OCI-LY1 (cell line): Measurements from ENCODE around the gene DOCK2.

ENCODE experiments used
- EZH2 ChIP-seq: fragments of 200-600 bp; sonication (generic), shearing (Covaris generic); IDR thresholded peaks from 2 replicates; pipeline ENCODE4 v1.8.0; 2017; ENCODE audit warnings: borderline replicate concordance, mixed run types, mild to moderate bottlenecking, antibody characterized with exemption, low read length, moderate library complexity, mixed read lengths
- TF ChIP-seq, protein P1 (sequence below): fragments of 200-600 bp; sonication (generic), shearing (Covaris generic); IDR thresholded peaks from 2 replicates; pipeline ENCODE4 v1.5.1; 2017; ENCODE audit warnings: mild to moderate bottlenecking, antibody characterized with exemption, low read length, moderate library complexity, mixed read lengths

DNA sequence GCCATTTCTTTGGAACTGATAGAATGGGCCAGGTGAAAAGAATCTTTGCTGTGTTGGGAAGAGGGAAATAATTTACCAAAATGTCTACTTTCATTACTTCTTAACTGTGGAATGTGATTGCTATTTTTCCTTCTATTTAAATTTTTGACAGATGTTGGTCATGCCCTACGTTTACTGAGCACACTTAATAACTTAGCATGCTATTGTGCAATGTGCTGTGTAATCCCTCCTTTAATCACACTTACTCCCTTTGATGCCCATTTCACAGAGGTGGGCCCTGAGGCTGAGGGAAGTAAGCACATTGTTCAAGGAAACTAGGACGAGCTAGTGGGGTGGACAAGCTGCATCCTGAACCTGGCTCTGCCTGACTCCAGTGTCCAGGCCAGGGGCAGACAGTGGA, 391.0 kb downstream of the DOCK2 start:
- TF ChIP-seq, protein P1, sequence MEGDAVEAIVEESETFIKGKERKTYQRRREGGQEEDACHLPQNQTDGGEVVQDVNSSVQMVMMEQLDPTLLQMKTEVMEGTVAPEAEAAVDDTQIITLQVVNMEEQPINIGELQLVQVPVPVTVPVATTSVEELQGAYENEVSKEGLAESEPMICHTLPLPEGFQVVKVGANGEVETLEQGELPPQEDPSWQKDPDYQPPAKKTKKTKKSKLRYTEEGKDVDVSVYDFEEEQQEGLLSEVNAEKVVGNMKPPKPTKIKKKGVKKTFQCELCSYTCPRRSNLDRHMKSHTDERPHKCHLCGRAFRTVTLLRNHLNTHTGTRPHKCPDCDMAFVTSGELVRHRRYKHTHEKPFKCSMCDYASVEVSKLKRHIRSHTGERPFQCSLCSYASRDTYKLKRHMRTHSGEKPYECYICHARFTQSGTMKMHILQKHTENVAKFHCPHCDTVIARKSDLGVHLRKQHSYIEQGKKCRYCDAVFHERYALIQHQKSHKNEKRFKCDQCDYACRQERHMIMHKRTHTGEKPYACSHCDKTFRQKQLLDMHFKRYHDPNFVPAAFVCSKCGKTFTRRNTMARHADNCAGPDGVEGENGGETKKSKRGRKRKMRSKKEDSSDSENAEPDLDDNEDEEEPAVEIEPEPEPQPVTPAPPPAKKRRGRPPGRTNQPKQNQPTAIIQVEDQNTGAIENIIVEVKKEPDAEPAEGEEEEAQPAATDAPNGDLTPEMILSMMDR = no peak
- no peak for TF ChIP-seq EZH2
